DMS79 treated with DMSO at 0.1 percent for 48 hours (cell line): ENCODE results near the gene CCDC192.

Experiments used
- DNase-seq: peaks from one replicate; lab custom pipeline; 2025; lab: John Stamatoyannopoulos, UW

The CCDC192 gene

GRCh38 chr5:127810017-127810416 is 106.8 kb downstream of the CCDC192 start:
- no peak for DNase-seq

GRCh38 chr5:127810707-127811490 is 107.7 kb downstream of the CCDC192 start:
- no peak for DNase-seq

GRCh38 chr5:127812570-127812969 is 109.4 kb downstream of the CCDC192 start:
- DNase-seq: no peak

GRCh38 chr5:127813633-127814587 is 110.7 kb downstream of the CCDC192 start:
- DNase-seq: no peak

GRCh38 chr5:127814588-127814973 is 111.4 kb downstream of the CCDC192 start:
- DNase-seq: no peak

- DNase-seq: no peak
These were observed 117.8 kb downstream of the CCDC192 start for GRCh38 chr5:127820910-127821553.

GRCh38 chr5:127821896-127822295 is 118.7 kb downstream of the CCDC192 start:
- DNase-seq: no peak

- DNase-seq: no peak
These were observed 120.9 kb downstream of the CCDC192 start for GRCh38 chr5:127824126-127824525.

GRCh38 chr5:127826011-127826410 is 122.8 kb downstream of the CCDC192 start:
- DNase-seq: no peak

GRCh38 chr5:127827451-127827850 is 124.3 kb downstream of the CCDC192 start:
- DNase-seq: no peak

- no peak for DNase-seq
These were observed 127.0 kb downstream of the CCDC192 start for GRCh38 chr5:127830157-127830556.

- DNase-seq: no peak
These were observed 127.8 kb downstream of the CCDC192 start for GRCh38 chr5:127830829-127831598.

GRCh38 chr5:127832067-127832466 is 128.9 kb downstream of the CCDC192 start:
- DNase-seq: no peak

- DNase-seq: no peak
These were observed 130.9 kb downstream of the CCDC192 start for GRCh38 chr5:127834094-127834531.

- DNase-seq: no peak
These were observed 131.4 kb downstream of the CCDC192 start for GRCh38 chr5:127834554-127834953.

GRCh38 chr5:127838661-127839060 is 135.5 kb downstream of the CCDC192 start:
- no peak for DNase-seq

GRCh38 chr5:127839072-127839471 is 135.9 kb downstream of the CCDC192 start:
- no peak for DNase-seq

- DNase-seq: no peak
These were observed 136.5 kb downstream of the CCDC192 start for GRCh38 chr5:127839496-127840197.

GRCh38 chr5:127840198-127840524 is 137.0 kb downstream of the CCDC192 start:
- no peak for DNase-seq

- DNase-seq: no peak
These were observed 137.6 kb downstream of the CCDC192 start for GRCh38 chr5:127840809-127841208.

GRCh38 chr5:127844581-127845021 is 141.4 kb downstream of the CCDC192 start:
- no peak for DNase-seq
